ENCODE measurements around the gene CFAP251.

The CFAP251 gene

DNA sequence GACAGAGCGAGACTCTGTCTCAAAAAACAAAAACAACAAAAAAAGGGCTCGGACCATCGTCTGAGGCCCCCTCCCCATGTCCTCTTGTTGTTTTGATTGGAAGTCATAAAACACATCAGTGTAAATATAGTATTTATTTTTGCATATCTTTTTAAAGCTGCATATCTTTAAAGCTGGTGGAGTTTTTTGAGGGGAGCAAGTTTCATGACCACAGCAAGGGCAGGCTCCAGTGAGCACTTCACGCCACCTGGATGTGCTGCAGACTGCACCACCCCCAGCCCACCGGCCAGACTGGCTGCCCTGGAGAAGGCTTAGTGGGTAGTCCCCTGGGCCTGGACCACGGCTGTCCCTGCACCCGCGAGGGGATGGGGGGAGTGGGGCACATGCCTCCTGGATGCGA is 91.3 kb downstream of the CFAP251 start:
- no peak overlapping the region for H3K4me3 ChIP-seq (ENCODE audit: low read length)
- no peaks in the 10 kb centered on the region for H3K4me1 ChIP-seq (ENCODE audit: control insufficient read depth, low read depth, low read length)
- no peak overlapping the region for H2BK5ac ChIP-seq (ENCODE audit: low read length)
- H3K79me1 ChIP-seq (ENCODE audit: low read length): no peaks in the 10 kb centered on the region
- H2BK120ac ChIP-seq (ENCODE audit: low read depth, low read length): no peak overlapping the region
- no peak overlapping the region for H3K9ac ChIP-seq (ENCODE audit: low read length)
- no peak overlapping the region for H4K5ac ChIP-seq (ENCODE audit: low read length)
- WGBS (ENCODE audit: extremely low coverage, insufficient coverage, low lambda C conversion rate): no CpG with 5 or more reads among the region's 9 CpGs
- H2BK15ac ChIP-seq (replicated peaks; ENCODE audit: low read depth): no peak overlapping the region
- no peak overlapping the region for H3K56ac ChIP-seq (ENCODE audit: low read length)
- H3K18ac ChIP-seq (ENCODE audit: low read length): no peak overlapping the region
- no peak overlapping the region for H2AK5ac ChIP-seq (ENCODE audit: low read length)
- no peak overlapping the region for H3K4ac ChIP-seq (ENCODE audit: low read depth, low read length)
- H3K4me2 ChIP-seq (ENCODE audit: low read length): no peak overlapping the region
- H3K79me2 ChIP-seq (ENCODE audit: control insufficient read depth, insufficient read depth, low read length): no peaks in the 10 kb centered on the region
- no peak for DNase-seq
- H3K23ac ChIP-seq (ENCODE audit: low read length): no peak overlapping the region
- H3K36me3 ChIP-seq (ENCODE audit: control insufficient read depth, insufficient read depth, low read length): no peaks in the 10 kb centered on the region
- H3K27ac ChIP-seq (ENCODE audit: low read depth, low read length): no peak overlapping the region
- H4K8ac ChIP-seq (ENCODE audit: low read depth, low read length): no peak overlapping the region
- no peaks in the 10 kb centered on the region for H3K27me3 ChIP-seq (ENCODE audit: insufficient read depth, low read length, poor library complexity)

DNA sequence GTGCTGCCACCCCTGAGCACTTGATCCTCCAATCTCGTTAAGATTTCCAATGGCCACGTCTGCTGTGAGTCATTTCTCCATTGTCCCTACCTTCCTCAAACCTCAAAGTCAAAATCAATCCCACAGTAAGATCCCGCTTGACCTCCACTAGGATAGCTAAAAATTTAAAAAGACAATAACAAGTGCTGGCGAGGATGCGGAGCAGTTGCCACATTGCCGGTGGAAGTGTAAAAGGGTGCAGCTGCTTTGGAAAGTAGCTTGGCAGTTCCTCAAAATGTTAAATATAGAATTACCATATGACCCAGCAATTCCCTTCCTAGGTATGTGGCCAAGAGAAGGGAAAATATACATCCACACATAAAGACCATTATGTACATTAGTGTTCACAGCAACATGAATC is 93.8 kb downstream of the CFAP251 start:
- H3K4me2 ChIP-seq (ENCODE audit: low read length): no peak overlapping the region
- H2AK5ac ChIP-seq (ENCODE audit: low read length): no peak overlapping the region
- H3K4ac ChIP-seq (ENCODE audit: low read depth, low read length): no peak overlapping the region
- no peaks in the 10 kb centered on the region for H3K27me3 ChIP-seq (ENCODE audit: insufficient read depth, low read length, poor library complexity)
- H3K56ac ChIP-seq (ENCODE audit: low read length): no peak overlapping the region
- no peaks in the 10 kb centered on the region for H3K4me1 ChIP-seq (ENCODE audit: control insufficient read depth, low read depth, low read length)
- H2BK5ac ChIP-seq (ENCODE audit: low read length): no peak overlapping the region
- no peak overlapping the region for H2BK120ac ChIP-seq (ENCODE audit: low read depth, low read length)
- no peaks in the 10 kb centered on the region for H3K36me3 ChIP-seq (ENCODE audit: control insufficient read depth, insufficient read depth, low read length)
- H4K5ac ChIP-seq (ENCODE audit: low read length): no peak overlapping the region
- H3K23ac ChIP-seq (ENCODE audit: low read length): no peak overlapping the region
- H4K8ac ChIP-seq (ENCODE audit: low read depth, low read length): no peak overlapping the region
- no peak overlapping the region for H2BK15ac ChIP-seq (replicated peaks; ENCODE audit: low read depth)
- no peak for DNase-seq
- H3K79me1 ChIP-seq (ENCODE audit: low read length): no peaks in the 10 kb centered on the region
- H3K9ac ChIP-seq (ENCODE audit: low read length): no peak overlapping the region
- WGBS (ENCODE audit: extremely low coverage, insufficient coverage, low lambda C conversion rate): no CpG with 5 or more reads among the region's 6 CpGs
- no peak overlapping the region for H3K18ac ChIP-seq (ENCODE audit: low read length)
- no peak overlapping the region for H3K4me3 ChIP-seq (ENCODE audit: low read length)
- no peaks in the 10 kb centered on the region for H3K79me2 ChIP-seq (ENCODE audit: control insufficient read depth, insufficient read depth, low read length)
- H3K27ac ChIP-seq (ENCODE audit: low read depth, low read length): no peak overlapping the region

DNA sequence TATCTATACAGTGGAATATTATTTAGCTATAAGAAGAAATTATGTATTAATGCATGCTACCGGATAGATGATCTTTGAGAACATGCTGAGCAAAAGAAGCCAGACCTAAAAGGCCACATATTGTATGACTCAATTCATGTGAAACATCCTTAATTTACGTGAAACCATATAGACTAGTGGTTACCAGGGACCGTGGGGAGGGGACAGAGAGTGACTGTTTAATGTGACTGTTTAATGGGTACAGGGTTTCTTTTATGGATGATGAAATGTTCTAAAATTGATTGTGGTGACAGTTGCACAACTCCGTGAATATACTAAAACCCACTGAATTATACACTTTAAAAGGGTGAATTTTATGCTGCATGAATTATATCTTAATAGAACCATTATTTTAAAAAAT is 94.7 kb downstream of the CFAP251 start:
- Histone ChIP-seq H2BK120ac (ENCODE audit: low read depth, low read length) (no peak overlapping the region), H3K4me1 (ENCODE audit: control insufficient read depth, low read depth, low read length) (no peaks in the 10 kb centered on the region), H3K79me1 (ENCODE audit: low read length) (no peaks in the 10 kb centered on the region), H4K5ac (ENCODE audit: low read length) (no peak overlapping the region), H3K36me3 (ENCODE audit: control insufficient read depth, insufficient read depth, low read length) (no peaks in the 10 kb centered on the region), H3K4ac (ENCODE audit: low read depth, low read length) (no peak overlapping the region), H2BK15ac (replicated peaks; ENCODE audit: low read depth) (no peak overlapping the region), H3K23ac (ENCODE audit: low read length) (no peak overlapping the region), H3K18ac (ENCODE audit: low read length) (no peak overlapping the region), H3K79me2 (ENCODE audit: control insufficient read depth, insufficient read depth, low read length) (no peaks in the 10 kb centered on the region), H2AK5ac (ENCODE audit: low read length) (no peak overlapping the region), H3K4me3 (ENCODE audit: low read length) (no peak overlapping the region), H3K27ac (ENCODE audit: low read depth, low read length) (no peak overlapping the region), H3K9ac (ENCODE audit: low read length) (no peak overlapping the region), H2BK5ac (ENCODE audit: low read length) (no peak overlapping the region), H3K4me2 (ENCODE audit: low read length) (no peak overlapping the region), H4K8ac (ENCODE audit: low read depth, low read length) (no peak overlapping the region), H3K56ac (ENCODE audit: low read length) (no peak overlapping the region), H3K27me3 (ENCODE audit: insufficient read depth, low read length, poor library complexity) (no peaks in the 10 kb centered on the region)
- WGBS (ENCODE audit: extremely low coverage, insufficient coverage, low lambda C conversion rate): no CpG with 5 or more reads among the region's 4 CpGs
- no peak for DNase-seq

DNA sequence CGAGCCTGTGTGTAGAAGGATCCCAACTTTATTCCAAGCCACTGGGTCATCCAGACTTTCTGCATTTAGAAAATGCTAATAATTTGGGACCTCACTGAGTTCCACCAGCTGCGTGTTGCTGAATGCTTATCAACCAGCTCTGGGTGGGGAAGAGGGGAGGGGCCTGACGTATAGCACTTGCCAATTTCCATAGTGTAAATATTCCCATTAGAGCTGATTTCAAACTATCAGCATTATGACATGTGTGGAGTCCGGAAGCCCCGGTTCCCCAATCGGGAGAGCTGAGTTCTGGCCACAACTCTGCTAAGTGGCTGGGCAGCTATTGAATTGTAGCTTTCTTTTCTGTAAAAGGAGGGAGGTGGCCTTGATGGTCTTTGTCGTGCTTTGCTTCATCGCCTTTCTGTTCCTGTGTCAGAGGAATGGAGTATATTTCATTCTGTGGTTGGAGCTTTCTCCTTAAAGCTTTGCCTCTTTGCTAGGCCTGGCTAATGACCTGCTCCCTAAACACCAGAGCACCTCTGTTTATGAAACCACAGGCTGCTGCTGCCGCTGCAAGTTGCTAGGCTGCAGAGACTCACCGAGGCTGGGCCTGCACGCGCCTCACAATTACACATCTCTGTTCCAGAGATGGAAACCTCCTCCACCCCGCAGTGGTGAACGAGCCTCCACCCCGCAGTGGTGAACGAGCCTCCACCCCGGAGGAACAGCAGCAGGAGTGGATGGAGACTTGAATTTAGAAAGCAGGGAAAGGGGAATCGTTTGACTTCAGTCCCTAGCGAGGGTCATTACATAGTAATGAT is 95.6 kb downstream of the CFAP251 start:
- Histone ChIP-seq H4K8ac (ENCODE audit: low read depth, low read length) (no peak overlapping the region), H3K4me2 (ENCODE audit: low read length) (no peak overlapping the region), H3K23ac (ENCODE audit: low read length) (no peak overlapping the region), H4K5ac (ENCODE audit: low read length) (no peak overlapping the region), H3K56ac (ENCODE audit: low read length) (no peak overlapping the region), H3K27ac (ENCODE audit: low read depth, low read length) (no peak overlapping the region), H3K27me3 (ENCODE audit: insufficient read depth, low read length, poor library complexity) (no peaks in the 10 kb centered on the region), H3K36me3 (ENCODE audit: control insufficient read depth, insufficient read depth, low read length) (no peaks in the 10 kb centered on the region), H3K79me2 (ENCODE audit: control insufficient read depth, insufficient read depth, low read length) (no peaks in the 10 kb centered on the region), H2BK5ac (ENCODE audit: low read length) (no peak overlapping the region), H3K18ac (ENCODE audit: low read length) (no peak overlapping the region), H3K9ac (ENCODE audit: low read length) (no peak overlapping the region), H2AK5ac (ENCODE audit: low read length) (no peak overlapping the region), H3K4ac (ENCODE audit: low read depth, low read length) (no peak overlapping the region), H3K4me3 (ENCODE audit: low read length) (no peak overlapping the region), H2BK120ac (ENCODE audit: low read depth, low read length) (no peak overlapping the region), H3K4me1 (ENCODE audit: control insufficient read depth, low read depth, low read length) (no peaks in the 10 kb centered on the region), H3K79me1 (ENCODE audit: low read length) (no peaks in the 10 kb centered on the region), H2BK15ac (replicated peaks; ENCODE audit: low read depth) (no peak overlapping the region)
- no peak for DNase-seq
- WGBS (ENCODE audit: extremely low coverage, insufficient coverage, low lambda C conversion rate): no CpG with 5 or more reads among the region's 19 CpGs

DNA sequence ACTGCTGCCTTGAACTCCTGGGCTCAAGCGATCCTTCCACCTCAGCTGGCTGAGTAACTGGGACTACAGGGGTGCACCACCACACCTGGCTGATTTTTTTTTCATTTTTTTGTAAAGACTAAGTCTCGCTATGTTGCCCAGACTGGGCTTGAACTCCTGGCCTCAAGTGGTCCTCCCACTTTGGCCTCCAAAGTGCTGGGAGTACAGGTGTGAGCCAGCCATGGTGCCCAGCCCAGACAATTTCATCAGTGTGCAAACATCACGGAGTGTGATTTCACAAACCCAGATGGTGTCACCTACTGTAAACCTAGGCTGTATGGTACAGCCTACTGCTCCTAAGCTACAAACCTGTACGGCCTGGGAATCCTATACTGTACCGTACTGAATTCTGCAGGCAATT is 96.4 kb downstream of the CFAP251 start:
- no peak for DNase-seq
- Histone ChIP-seq H2BK120ac (ENCODE audit: low read depth, low read length) (no peak overlapping the region), H3K36me3 (ENCODE audit: control insufficient read depth, insufficient read depth, low read length) (no peaks in the 10 kb centered on the region), H3K4me3 (ENCODE audit: low read length) (no peak overlapping the region), H3K4ac (ENCODE audit: low read depth, low read length) (no peak overlapping the region), H2BK15ac (replicated peaks; ENCODE audit: low read depth) (no peak overlapping the region), H3K23ac (ENCODE audit: low read length) (no peak overlapping the region), H3K56ac (ENCODE audit: low read length) (no peak overlapping the region), H3K79me2 (ENCODE audit: control insufficient read depth, insufficient read depth, low read length) (no peaks in the 10 kb centered on the region), H2AK5ac (ENCODE audit: low read length) (no peak overlapping the region), H3K79me1 (ENCODE audit: low read length) (no peaks in the 10 kb centered on the region), H4K5ac (ENCODE audit: low read length) (no peak overlapping the region), H3K4me2 (ENCODE audit: low read length) (no peak overlapping the region), H3K27me3 (ENCODE audit: insufficient read depth, low read length, poor library complexity) (no peaks in the 10 kb centered on the region), H2BK5ac (ENCODE audit: low read length) (no peak overlapping the region), H3K4me1 (ENCODE audit: control insufficient read depth, low read depth, low read length) (no peaks in the 10 kb centered on the region), H3K18ac (ENCODE audit: low read length) (no peak overlapping the region), H3K27ac (ENCODE audit: low read depth, low read length) (no peak overlapping the region), H4K8ac (ENCODE audit: low read depth, low read length) (no peak overlapping the region), H3K9ac (ENCODE audit: low read length) (no peak overlapping the region)
- no CpG with 5 or more reads among the region's 5 CpGs for WGBS (ENCODE audit: extremely low coverage, insufficient coverage, low lambda C conversion rate)

DNA sequence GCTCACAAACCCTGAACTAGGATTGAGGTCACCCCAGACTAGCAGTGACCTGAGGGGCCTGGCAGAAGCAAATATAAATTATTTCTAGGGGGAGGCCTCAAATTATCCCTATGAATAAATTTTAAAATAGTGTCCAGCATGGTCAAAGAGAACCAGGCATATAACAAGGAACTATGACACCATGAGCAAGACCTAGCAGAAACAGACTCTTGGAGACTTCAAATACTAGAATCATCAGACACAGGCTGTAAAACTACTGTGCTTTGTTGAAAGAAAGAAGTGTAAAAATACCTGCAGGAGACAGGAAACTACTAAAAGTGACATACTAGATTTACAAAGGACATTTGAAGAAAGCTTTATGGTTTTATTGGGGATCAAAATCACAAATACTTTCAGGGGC is 100.1 kb downstream of the CFAP251 start:
- no peak overlapping the region for H2AK5ac ChIP-seq (ENCODE audit: low read length)
- peaks cover 5% of the 10 kb centered on the region for H3K27me3 ChIP-seq (ENCODE audit: insufficient read depth, low read length, poor library complexity)
- H3K79me2 ChIP-seq (ENCODE audit: control insufficient read depth, insufficient read depth, low read length): no peaks in the 10 kb centered on the region
- H3K9ac ChIP-seq (ENCODE audit: low read length): no peak overlapping the region
- H3K4ac ChIP-seq (ENCODE audit: low read depth, low read length): no peak overlapping the region
- no peak overlapping the region for H4K5ac ChIP-seq (ENCODE audit: low read length)
- no peaks in the 10 kb centered on the region for H3K36me3 ChIP-seq (ENCODE audit: control insufficient read depth, insufficient read depth, low read length)
- H3K79me1 ChIP-seq (ENCODE audit: low read length): no peaks in the 10 kb centered on the region
- no peak overlapping the region for H3K56ac ChIP-seq (ENCODE audit: low read length)
- no peak overlapping the region for H3K23ac ChIP-seq (ENCODE audit: low read length)
- no peak for DNase-seq
- H2BK15ac ChIP-seq (replicated peaks; ENCODE audit: low read depth): no peak overlapping the region
- H3K4me2 ChIP-seq (ENCODE audit: low read length): no peak overlapping the region
- no peaks in the 10 kb centered on the region for H3K4me1 ChIP-seq (ENCODE audit: control insufficient read depth, low read depth, low read length)
- no peak overlapping the region for H2BK120ac ChIP-seq (ENCODE audit: low read depth, low read length)
- no peak overlapping the region for H4K8ac ChIP-seq (ENCODE audit: low read depth, low read length)
- H3K18ac ChIP-seq (ENCODE audit: low read length): no peak overlapping the region
- H3K27ac ChIP-seq (ENCODE audit: low read depth, low read length): no peak overlapping the region
- no peak overlapping the region for H3K4me3 ChIP-seq (ENCODE audit: low read length)
- H2BK5ac ChIP-seq (ENCODE audit: low read length): no peak overlapping the region

All from mesendoderm (in vitro differentiated cells).